ENCODE data around the gene MRPS15. TPM values are rescaled to one million over a fixed set of nuclear protein-coding genes. Genes with fewer than 3 reads are reported as not detected.

MRPS15 gene
- total RNA-seq, 2 experiments from 2014 or later = 120 to 129 TPM

DNA sequence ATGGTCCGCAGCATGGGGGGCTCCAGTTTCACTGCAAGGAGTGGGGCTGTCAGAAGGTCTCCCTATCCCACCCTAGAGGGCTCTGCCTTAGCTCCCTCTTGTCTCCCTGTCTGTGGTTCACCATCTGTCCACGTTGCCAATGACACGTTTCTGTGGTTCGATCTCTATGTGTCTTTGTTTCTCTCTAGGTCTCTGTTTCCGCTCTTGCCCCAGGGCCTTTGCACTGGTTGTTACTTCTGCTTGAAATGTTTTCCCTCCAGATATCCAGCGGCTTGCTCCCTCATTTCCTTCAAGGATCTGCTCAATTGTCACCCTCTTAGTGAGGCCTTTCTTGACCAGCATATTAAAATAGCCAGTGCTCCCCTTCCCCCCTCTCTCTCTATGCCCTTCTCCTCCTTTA is 8.5 kb upstream of the MRPS15 start:
- no peaks in the 10 kb centered on the region for H3K9me3 Mint-ChIP-seq
- peak overlapping the region; percentile 53 for H3K27ac Mint-ChIP-seq
- H3K27me3 Mint-ChIP-seq = no peaks in the 10 kb centered on the region
- DNase-seq (no peak), ATAC-seq (no peak)
- CTCF ChIA-PET = no interaction called here
- POLR2A ChIA-PET = no interaction called here
- no peak overlapping the region for H3K4me3 Mint-ChIP-seq
- H3K4me1 Mint-ChIP-seq (ENCODE audit: low read depth) = peaks cover 5% of the 10 kb centered on the region
- intact Hi-C loops (cut with micrococcal nuclease) = no loop called here
- TF ChIP-seq, protein P1, sequence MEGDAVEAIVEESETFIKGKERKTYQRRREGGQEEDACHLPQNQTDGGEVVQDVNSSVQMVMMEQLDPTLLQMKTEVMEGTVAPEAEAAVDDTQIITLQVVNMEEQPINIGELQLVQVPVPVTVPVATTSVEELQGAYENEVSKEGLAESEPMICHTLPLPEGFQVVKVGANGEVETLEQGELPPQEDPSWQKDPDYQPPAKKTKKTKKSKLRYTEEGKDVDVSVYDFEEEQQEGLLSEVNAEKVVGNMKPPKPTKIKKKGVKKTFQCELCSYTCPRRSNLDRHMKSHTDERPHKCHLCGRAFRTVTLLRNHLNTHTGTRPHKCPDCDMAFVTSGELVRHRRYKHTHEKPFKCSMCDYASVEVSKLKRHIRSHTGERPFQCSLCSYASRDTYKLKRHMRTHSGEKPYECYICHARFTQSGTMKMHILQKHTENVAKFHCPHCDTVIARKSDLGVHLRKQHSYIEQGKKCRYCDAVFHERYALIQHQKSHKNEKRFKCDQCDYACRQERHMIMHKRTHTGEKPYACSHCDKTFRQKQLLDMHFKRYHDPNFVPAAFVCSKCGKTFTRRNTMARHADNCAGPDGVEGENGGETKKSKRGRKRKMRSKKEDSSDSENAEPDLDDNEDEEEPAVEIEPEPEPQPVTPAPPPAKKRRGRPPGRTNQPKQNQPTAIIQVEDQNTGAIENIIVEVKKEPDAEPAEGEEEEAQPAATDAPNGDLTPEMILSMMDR (IDR thresholded peaks at IDR 0.05) = no peak
- no peaks in the 10 kb centered on the region for H3K36me3 Mint-ChIP-seq (ENCODE audit: low read depth)

DNA sequence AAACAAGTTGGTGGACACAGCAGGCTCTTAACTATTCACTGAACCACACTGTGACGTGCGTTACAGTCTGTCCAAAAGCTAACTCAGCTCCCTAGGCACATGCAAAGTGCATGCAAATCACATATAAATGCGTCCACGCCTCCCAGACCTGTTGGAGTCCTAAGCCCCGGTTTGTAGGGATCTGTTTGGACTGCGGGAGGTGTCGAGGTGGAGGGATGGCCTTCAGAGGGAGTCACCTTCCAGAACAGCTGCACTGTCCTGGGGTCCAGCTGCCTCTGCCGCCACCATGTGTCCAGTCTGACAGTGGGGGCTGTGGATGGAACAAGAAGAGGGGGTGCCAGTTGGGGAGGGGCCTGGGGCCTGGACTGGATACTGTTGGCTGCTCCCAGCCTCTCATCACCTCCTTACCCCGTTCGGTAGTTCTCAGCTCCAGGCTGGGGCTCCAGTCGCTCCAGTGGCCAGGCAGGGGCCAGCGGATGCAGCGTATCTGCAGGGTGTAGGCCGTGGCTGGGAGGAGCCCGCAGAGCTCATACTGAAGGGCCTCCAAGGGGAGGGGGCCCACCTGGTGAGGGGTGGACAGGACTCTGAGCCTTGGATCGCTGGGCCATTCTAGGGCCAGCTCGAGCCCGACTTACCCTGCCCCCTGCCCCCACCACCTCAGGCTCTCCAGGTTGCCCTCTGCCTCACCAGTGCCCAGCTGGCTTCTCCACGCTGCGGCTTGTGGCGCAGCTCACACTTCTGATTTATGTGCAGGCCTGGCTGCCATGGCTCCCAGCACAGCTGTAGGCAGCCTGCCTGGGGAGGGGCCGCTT is 7.9 kb upstream of the MRPS15 start:
- ChIA-PET CTCF (no interaction called here), POLR2A (no interaction called here)
- intact Hi-C loops (cut with micrococcal nuclease) = no loop called here
- ATAC-seq (no peak), DNase-seq (no peak)
- H3K4me3 Mint-ChIP-seq = no peak overlapping the region
- peaks cover 5% of the 10 kb centered on the region for H3K4me1 Mint-ChIP-seq (ENCODE audit: low read depth)
- H3K27ac Mint-ChIP-seq = no peak overlapping the region
- H3K9me3 Mint-ChIP-seq = no peaks in the 10 kb centered on the region
- H3K36me3 Mint-ChIP-seq (ENCODE audit: low read depth) = no peaks in the 10 kb centered on the region
- no peaks in the 10 kb centered on the region for H3K27me3 Mint-ChIP-seq
- TF ChIP-seq, protein P1 (IDR thresholded peaks at IDR 0.05) = no peak

DNA sequence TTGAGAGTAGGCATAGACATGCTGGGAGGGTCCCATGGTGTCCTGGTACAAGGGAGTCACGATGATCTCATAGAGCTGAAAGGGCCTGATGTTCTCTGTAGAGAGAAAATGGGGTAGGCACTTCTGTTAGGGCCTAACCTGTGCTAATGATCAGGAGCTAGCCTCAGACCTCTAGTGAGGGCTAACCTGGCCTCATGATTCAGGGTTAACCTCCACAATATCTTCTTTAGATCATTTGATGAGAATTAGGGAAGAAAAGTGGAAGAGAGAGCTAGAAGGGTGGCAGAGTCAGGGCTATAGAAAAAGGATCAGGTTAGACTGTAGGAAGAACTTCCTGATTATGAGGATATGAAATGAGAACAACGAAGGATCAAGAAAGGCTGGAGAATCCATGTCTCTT is 5.0 kb upstream of the MRPS15 start:
- CTCF ChIA-PET = no interaction called here
- TF ChIP-seq, protein P1 (IDR thresholded peaks at IDR 0.05) = no peak
- H3K36me3 Mint-ChIP-seq (ENCODE audit: low read depth) = peaks cover under 1% of the 10 kb centered on the region
- H3K4me1 Mint-ChIP-seq (ENCODE audit: low read depth) = peaks cover 10% of the 10 kb centered on the region
- no peak overlapping the region for H3K27ac Mint-ChIP-seq
- no peaks in the 10 kb centered on the region for H3K9me3 Mint-ChIP-seq
- intact Hi-C loops (cut with micrococcal nuclease) = no loop called here
- no peak overlapping the region for H3K4me3 Mint-ChIP-seq
- ATAC-seq (no peak), DNase-seq (no peak)
- H3K27me3 Mint-ChIP-seq = no peaks in the 10 kb centered on the region
- POLR2A ChIA-PET = no interaction called here

DNA sequence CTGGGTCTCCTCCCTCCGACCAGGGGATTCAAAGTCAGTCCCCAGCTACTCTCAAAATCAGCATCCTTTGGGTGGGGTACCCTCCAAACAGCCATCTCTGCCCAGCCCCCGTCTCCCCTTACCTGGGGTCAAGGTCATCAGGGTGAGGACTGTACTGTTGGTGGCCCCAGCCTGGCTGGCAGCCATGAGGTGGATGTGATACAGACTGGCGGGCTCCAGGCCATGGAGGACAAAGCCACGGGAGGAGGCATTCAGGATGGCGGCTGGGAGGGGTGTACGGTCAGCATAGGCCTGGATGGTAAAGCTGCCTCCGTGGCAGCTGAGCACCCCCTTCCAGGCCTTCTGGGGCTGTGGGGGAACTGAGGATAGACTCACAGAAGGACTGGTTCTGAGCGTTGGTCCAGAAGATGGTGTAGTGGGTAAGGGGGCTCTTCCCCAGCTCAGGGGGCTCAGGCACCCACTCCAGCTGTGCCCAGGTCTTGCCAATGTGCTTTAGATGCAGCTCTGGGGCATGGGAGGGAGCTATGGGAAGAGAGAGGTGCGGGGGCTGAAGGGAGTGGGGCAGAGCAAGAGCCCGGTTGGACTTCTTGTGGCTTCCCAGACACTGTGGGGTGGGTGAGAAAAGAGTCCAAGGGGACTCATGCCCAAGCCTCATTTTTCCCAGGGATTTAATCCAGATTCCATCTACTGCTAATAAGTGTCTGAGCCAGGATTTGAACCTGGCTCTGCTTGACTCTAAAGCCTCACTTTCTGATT is 3.7 kb upstream of the MRPS15 start:
- POLR2A ChIA-PET = interaction anchor here (1.6 kb wide), 1 partner anchor 19 kb away, joined by 3 read pairs; no protein-coding TSS in a partner anchor
- no peaks in the 10 kb centered on the region for H3K9me3 Mint-ChIP-seq
- DNase-seq (no peak), ATAC-seq (no peak)
- no peak overlapping the region for H3K4me3 Mint-ChIP-seq
- TF ChIP-seq, protein P1 (IDR thresholded peaks at IDR 0.05) = no peak
- H3K27ac Mint-ChIP-seq = no peak overlapping the region
- H3K4me1 Mint-ChIP-seq (ENCODE audit: low read depth) = peaks cover 9% of the 10 kb centered on the region
- CTCF ChIA-PET = no interaction called here
- no peaks in the 10 kb centered on the region for H3K27me3 Mint-ChIP-seq
- H3K36me3 Mint-ChIP-seq (ENCODE audit: low read depth) = peaks cover 5% of the 10 kb centered on the region
- intact Hi-C loops (cut with micrococcal nuclease) = no loop called here

DNA sequence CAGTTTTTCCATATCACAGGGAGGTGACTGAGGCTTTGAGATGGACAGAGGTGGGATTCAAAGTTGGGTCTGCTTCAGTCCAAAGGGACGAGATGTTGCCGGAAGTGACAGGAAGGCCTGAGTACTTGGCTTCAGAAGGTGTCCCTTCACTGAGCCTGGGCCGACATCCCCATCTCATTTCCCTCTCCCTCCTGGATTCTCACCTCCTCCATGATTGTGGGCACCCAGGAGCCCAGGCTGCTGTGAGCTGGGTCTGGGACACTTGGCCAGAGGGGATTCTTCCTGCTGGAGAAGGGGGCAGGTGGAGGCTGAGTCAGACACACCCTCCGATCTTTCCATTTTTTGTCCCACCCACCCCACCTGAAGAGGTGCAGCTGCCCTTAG is 2.8 kb upstream of the MRPS15 start:
- CTCF ChIA-PET = no interaction called here
- intact Hi-C loops (cut with micrococcal nuclease) = no loop called here

More for the DNA sequence above, 2.8 kb upstream of the MRPS15 start:
- no peak for ATAC-seq
- H3K4me1 Mint-ChIP-seq (ENCODE audit: low read depth) = peaks cover 13% of the 10 kb centered on the region
- peaks cover 10% of the 10 kb centered on the region for H3K36me3 Mint-ChIP-seq (ENCODE audit: low read depth)
- H3K9me3 Mint-ChIP-seq = no peaks in the 10 kb centered on the region
- H3K27ac Mint-ChIP-seq = no peak overlapping the region
- H3K27me3 Mint-ChIP-seq = no peaks in the 10 kb centered on the region
- H3K4me3 Mint-ChIP-seq = no peak overlapping the region
- POLR2A ChIA-PET = interaction anchor here (1.6 kb wide), 1 partner anchor 20 kb away, joined by 3 read pairs; no protein-coding TSS in a partner anchor
- no peak for DNase-seq
- TF ChIP-seq, protein P1 (IDR thresholded peaks at IDR 0.05) = no peak

All from activated CD8-positive, alpha-beta T cell treated with anti-CD3 and anti-CD28 coated beads for 36 hours (primary cell).